Glomerular visceral epithelial cell (primary cell): Measurements from ENCODE around the gene ACSS1.

Experiments
- DNase-seq: peaks from one replicate; pipeline ENCODE4 v3.0.0-alpha.2; 2016; ENCODE audit errors: extremely low spot score

ACSS1 gene

DNA sequence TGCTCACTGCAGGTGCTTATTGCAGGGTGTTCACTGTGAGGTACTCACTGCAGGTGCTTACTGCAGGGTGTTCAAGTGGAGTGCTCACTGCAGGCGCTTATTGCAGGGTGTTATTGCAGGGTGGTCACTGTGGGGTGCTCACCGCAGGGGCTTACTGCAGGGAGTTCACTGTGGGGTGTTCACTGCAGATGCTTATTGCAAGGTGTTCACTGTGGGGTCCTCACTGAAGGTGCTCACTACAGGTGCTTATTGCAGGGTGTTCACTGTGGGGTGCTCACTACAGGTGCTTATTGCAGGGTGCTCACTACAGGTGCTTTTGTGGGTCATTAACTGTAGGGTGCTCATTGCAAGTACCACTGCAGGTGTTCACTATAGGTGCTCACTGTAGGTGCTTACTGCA lies 85.6 kb downstream of the ACSS1 start:
- no peak for DNase-seq

DNA sequence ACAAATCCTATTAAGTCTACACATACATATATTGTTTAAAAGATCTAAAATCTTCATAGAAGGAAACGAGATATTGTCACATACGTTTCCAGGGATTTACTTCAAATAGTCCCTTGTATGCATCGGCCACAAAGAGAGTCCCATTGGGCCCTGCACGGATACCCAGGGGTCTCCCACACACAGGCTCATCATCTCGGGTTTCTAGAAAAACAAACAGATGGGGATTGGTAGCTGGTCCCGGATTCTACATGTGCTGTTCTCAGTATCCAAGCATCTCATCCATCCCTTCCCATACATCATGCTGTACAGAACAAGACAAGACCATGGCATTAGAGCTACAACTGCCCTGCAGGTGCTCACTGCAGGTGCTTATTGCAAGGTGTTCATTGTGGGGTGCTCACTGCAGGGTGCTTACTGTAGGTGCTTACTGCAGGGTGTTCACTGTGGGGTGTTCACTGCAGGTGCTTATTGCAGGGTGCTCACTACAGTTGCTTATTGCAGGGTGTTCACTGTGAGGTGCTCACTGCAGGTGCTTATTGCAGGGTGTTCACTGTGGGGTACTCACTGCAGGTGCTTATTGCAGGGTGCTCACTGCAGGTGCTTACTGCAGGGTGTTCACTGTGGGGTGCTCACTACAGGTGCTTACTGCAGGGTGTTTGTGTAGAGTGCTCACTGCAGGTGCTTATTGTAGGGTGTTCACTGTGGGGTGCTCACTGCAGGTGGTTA lies 86.4 kb downstream of the ACSS1 start:
- DNase-seq: no peak

DNA sequence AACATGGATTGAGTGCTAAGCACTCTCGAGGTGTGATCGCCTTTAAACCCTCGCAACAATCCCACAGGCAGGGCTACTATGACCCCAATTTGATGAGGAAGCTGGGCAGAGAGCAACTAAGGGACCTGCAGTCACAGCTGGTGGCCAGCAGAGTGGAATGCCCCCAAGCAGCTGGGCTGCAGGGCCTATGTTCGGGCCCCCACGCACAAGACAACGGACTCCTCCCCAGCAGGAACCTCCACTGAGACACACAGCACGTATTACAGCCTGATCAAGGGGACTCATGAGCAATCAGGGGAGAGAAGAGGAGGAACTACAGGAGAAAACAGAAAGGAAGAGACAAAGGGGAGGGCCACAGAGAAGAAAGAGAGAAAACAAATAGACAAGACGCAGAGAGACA lies 87.2 kb downstream of the ACSS1 start:
- DNase-seq: no peak

DNA sequence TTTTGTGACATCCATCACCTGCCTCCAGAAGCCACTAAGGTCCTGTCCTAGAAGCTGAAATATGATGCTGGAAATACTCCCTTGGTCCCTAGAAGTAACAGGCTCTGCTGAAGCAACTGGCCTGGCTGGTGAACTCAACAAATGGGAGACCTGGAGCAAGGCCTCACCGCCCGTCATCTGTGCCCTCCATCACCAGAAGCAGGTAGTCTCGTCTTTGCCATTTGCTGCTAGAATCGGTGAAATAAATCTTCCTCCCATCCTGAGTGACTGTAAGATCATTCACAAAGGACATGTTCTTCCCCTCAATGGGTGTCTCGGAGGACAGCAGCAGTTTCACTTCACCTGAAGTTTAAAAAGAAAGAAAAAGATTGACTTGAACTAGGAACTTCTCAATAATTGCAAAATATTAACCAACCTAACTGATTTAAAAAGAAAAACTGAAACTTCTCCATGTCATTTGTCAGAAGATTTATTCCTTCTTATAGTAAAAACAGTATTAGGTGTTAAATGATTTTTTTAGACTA lies 87.8 kb downstream of the ACSS1 start:
- no peak for DNase-seq

DNA sequence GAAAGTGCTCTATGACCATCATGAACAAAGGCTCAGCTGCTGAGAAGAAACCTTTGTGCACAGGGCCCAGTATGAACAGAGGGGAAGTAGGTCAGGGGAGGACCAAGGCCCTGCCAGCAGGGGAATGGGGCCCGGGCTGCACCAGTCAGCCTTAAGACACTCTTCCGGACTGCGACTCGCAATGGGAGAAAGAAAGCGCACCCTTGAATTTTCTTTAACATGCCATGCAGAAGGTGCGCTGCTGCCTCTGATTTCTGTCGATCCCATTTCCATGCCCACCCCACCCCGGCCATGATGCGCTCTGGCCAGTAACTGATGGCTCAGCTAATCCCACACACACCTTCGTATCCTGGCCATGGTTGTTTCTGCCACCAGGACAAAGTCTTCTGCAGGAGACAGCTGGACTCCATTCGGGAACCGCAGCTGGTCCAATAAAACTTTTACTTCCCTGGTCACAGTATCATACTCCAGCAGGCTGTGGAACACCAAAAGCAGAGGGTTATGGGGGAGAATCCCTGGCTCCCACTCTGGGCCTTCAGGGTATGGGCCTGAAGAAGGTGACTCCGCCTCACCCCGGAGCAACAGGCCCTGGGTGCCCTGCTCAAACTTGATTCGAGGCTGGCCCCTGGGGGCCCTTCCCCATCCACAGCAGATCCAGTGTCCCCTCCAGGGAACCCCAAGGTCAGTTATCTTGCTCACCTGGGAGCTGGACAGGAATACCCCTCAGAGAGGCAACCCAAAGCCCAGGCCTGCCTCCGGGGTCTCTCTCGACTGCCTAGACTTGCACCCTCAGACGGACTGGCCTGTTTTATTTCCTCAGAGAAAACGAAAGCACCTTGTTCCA lies 88.5 kb downstream of the ACSS1 start:
- no peak for DNase-seq

DNA sequence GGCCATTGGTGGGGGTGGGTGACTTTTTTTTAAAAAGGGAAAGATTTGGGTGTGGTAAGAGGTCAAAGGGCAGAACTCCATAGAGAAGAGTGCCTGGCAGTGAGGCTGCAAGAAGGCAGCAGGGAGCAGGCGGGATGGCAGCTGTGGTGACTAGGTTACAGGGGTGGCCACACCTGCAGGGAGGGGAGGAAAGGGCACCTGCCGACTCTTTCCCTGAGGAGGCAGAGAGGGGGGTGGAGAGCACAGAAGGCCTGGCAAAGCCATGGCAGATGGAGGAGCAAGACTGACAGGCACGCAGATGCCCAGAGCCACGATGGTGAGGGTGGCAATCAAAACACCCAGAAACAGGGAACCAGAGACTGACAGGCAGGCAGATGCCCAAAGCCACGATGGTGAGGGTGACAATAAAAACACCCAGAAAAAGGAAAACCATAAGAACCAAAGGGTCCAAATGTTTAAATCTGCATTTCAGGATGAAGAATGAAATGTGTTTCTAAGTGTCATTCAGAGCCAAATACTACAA lies 89.6 kb downstream of the ACSS1 start:
- no peak for DNase-seq

DNA sequence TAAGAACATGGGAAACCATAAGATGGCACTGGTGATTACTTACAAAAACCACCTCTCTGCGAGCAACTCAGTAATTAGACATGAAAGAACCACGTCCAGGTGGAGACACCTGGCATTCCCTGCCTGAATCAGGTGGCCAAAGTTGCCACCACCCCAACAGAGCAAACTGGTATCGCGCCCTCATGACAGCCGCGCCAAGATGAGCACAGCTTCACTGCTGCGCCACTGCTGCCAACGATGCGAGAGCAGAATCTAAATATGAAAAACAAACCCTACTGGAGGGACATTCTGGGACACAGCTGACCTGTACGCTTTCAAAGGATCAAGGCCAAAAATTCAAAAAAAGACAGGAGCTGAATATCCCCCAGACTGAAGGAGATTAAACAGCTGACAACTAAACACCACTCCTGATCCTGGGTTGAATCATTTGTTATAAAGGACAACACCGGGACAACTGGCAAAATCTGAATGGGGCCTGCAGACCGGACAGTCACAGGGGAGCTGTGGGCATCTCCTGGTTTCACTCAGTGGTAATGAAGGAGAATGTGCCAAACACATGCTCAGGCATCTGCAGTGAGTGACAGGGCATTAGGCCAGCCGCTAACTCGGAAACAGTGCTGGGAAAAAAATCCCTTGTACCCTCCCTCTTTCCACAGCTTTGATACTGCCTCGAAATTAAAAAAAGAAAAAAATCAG lies 91.5 kb downstream of the ACSS1 start:
- no peak for DNase-seq

DNA sequence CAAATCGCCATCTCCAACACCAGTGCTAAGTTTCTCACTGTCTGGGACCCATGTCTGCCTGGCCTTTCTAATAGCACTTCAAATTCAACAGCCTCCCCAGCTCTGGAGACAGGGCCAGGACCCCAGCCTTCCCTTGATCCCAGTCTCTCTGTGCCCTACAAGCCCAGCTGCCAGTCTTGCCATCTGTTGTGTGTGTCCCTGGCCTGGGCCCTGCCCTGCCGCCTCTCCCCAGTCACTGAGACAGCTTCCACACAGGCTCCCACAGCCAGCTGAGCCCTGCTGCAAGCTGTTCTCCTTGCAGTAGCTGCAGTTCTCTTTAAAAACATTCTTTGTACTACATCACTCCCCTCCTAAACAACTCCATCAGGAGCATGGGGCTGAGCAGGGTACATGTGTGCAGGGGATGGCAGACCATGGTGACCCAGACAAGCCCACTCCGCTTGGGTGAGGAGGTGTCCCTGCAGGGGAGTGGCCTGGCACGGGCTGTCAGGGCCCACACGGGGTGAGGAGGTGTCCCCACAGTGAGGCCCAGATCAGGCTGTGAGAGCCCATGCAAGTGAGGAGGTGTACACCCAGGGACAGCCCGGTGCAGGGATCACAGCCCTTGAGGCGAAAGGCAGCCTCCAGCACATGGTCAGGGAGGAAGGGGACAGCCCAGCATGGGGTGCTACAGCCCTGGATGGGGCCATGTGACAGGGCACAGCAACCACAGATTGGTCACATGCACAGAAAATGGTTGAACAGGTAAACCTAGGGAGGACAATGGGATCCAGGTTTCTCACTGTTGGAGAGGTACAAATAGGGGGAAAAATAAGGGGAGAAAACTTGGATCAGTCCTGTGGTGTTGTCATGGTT lies 92.6 kb downstream of the ACSS1 start:
- no peak for DNase-seq

DNA sequence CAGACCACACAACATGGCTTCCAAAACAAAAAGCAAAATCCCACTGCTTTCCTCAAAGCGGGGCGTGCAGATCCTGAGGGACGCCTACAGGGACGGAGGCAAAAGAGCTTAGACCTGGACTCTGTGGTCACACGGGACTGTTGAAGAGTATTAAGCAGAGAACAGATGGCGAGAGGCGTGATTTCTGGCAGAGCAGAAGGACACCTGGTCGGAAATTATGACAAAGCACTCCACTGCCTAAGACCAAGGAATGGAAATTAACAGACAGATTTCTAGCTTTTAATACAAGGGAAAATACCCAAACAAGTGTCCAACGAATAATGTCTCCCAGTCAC lies 93.5 kb downstream of the ACSS1 start:
- DNase-seq: no peak

DNA sequence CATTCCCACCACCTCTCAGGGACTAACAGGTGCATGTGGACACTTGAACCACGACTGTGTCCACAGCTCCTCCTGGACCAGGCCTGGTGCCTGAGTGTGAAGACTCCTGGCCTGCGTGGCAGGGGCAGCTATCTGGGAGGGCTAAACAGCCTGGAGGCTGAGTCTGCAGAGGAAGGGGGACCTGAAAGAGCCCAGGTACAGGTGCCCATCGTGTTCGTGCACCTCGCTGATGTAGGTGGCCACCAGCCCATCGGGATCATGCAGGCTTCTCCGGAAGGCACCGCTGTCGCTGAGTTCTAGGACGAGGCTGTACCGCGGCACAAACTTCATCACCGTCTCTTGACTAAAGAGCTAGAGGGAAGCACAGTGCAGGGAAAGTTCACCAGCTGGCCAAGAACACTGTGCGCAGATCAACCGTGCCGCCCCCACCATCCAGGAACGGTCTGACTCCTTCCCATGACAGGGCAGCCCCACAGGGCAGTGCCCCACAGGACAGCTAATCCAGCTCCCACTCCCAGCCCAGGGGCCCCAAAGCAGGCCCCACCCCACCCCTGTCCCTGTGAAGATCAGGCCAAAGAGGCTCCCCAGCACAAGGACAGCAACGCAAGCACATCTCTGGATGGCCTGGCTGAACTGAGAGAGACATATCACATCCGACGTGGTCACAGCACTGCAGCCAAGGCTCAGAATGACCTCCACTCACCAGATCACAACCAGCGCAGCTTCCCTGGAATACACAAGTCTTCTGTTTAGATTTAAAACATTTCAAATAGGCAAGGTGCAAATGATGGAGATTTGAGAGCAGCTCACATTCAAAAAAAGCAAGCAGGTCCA lies 94.0 kb downstream of the ACSS1 start:
- DNase-seq: no peak

DNA sequence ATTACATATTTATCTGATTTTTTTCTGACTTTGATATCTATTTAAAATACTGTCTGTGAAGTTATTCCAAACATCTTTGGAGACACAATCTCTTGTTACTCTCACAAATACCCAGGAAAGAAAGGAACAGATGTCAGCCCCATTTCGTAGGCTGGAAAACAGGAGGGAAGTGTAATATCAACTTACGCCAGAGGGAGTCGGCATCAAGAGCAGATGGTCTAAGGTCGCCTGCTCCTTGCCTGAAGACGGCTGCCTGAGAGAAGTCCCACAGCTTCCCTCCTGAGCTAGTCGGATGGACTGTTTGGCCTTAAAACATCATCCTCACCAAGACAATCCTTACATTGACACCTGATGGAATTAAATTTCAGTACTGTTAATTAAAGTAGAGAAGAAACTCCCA lies 95.4 kb downstream of the ACSS1 start:
- DNase-seq: no peak

DNA sequence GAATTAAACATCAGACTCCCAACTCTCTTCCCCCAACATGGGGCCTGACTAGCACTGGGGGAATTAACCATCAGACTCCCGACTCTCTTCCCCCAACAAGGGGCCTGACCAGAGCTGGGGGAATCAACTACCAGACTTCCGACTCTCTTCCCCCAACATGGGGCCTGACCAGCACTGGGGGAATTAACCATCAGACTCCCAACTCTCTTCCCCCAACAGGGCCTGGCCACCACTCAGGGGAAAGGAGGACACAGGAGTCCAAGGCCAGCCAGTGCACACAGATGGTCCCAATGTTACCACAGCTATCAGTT lies 95.8 kb downstream of the ACSS1 start:
- DNase-seq: no peak

DNA sequence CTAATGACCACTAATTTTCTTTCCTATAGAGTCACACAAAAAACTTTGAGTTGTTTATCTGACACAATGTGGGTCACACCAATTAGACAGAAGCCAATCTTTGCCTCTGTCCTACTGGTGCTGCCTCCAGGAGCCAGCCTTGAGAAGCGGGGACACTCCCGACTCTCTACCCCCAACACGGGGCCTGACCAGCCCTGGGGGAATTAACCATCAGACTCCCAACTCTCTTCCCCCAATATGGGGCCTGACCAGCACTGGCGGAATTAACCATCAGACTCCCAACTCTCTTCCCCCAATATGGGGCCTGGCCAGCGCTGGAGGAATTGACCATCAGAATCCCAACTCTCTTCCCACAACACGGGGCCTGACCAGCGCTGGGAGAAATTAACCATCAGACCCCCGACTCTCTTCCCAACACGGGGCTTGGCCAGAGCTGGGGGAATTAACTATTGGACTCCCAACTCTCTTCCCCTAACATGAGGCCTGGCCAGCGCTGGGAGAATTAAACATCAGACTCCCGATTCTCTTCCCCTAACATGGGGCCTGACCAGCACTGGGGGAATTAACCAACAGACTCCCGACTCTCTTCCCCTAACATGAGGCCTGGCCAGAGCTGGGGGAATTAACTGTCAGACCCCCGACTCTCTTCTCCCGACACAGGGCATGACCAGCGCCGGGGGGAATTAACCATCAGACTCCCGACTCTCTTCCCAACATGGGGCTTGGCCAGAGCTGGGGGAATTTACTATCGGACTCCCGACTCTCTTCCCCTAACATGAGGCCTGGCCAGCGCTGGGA lies 96.4 kb downstream of the ACSS1 start:
- DNase-seq: no peak

DNA sequence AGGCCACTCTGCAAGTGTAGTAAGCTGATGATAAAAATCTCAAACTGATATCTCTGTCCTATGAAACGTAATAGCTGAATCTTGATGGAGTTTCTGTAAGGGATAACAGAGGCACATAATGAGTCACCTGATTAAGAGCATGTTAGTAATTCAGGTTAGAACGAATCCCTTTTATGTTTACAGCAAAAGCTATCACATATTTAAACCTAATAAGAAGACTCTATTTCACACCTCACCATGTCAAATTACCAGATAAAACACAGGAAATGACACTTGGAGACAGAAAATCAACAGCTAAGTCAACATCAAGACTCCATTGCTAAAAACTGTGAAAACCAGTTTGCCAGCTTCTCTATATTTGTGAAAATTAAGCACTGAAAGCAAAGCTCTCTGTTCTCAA lies 97.1 kb downstream of the ACSS1 start:
- DNase-seq: no peak

DNA sequence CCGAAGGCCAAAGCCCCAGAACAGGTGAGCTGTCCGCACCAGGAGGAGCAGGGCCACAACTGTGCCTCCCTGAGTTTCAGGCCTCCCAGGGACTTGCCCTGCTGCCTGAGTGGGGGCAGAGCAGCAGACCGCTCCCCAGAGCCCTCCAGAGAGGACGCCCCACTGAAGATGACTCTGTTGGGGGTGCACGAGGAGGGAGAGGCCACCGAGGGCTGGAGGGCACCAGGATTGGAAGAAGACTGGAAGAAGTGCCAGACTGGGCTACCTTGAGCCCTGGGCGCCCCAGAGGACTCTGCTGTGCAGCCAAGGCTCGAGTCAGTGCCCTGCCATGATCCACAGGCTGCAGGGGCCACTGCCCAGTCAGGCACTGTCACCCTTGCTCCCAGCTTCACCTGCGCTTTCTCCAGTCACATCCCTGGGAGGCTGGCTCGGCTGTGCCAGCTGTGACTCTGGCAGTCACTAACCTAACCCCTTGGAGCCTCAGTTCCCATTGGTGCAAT lies 97.6 kb downstream of the ACSS1 start:
- no peak for DNase-seq

DNA sequence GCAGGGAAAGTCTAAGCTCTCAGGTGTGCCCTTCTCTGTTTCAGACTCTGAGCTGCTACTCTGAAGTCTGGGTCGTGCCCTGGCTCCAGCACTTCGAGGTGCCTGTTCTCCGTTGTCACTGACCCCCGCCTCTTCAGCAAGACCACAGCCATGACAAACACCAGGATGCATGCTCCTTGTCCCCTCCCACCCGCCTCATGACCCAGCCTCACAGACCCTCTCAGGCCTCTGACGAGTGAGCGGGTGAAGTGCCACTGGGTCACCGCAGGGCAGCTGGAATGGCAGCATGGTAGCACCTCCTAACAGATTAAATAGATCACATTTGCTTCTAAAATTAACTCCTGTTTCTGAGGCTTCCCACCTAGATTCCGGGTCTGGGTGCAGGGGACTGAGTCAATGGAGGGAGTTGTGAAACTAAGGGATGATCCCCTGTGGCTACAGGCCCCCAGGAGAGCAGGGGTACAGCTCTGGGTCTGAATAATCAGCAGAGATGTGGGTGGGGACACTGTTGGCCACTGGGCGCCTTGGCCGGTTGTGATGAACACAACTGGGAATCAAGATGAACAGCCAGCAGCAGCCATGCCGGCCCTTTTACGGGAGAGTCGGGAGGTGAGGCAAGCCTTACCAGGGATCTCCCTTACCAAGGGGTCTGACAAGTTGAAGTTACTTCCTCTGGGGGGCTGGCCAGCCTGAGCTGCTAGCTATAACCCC lies 98.2 kb downstream of the ACSS1 start:
- DNase-seq: no peak

DNA sequence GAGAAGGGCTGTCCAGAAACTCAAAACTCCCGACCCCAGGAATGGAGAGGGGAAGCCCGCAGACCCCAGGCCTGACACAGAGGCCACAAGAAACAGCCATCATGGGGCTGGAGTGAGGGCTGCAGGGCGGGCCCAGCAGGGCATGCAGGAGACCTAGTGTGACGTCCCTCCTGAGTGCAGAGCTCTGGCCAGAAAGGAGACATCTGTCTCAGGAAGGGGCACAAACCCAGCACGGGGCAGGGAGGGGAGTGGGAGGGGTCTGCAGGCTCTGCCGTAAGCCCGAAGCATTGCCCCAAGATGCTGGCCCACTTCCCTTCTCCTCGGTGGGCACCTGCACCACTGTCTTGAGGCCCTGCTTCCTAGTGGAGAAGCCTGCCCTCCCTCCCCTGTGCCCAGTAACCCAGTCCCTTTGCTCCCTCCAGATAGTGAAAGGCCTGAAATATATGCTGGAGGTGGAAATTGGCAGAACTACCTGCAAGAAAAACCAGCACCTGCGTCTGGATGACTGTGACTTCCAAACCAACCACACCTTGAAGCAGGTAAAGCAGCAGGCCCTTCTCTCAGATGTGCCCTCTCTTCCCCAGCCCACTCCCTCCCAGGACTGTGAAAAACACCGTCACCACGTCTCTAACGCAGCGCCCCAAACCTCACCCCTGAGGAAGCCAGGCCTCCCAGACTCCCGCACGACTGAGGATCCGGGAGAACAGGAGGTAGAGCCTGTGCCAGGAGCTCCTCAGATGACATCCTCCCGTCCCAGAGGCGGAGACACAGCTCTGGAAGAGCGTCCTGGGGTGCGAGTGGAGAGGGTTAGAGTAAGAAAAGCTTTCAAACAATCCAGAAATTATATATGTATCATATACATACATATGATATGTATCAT lies 99.2 kb downstream of the ACSS1 start:
- DNase-seq: no peak
